Measurements from ENCODE around the gene TSPO2. TPM values are rescaled to one million over a fixed set of nuclear protein-coding genes. Genes with fewer than 3 reads are reported as not detected.

Gene TSPO2
- total and polyA plus RNA-seq, 9 of the 15 experiments (the other 6 are each of a cell fraction or from before 2014, with no cell fraction given) = not detected

GRCh38 chr6:41027799-41028560 is 14.3 kb upstream of the TSPO2 start (continued):
- TF ChIP-seq CTCFL (IDR thresholded peaks at IDR 0.05; ENCODE audit: borderline replicate concordance, insufficient read depth, low read depth, low read length, poor library complexity, severe bottlenecking) = peak; percentile 57
- TF ChIP-seq ZBTB33 (CRISPR knock-in tag; IDR thresholded peaks at IDR 0.05) = peak; percentile 13; the same call in 1 of the 2 replicates
- TF ChIP-seq STAG1 (CRISPR knock-in tag; IDR thresholded peaks at IDR 0.05; ENCODE audit: borderline replicate concordance) = peak; percentile 84; the same call in 1 of the 2 replicates
- no peak for TF ChIP-seq HBP1 (CRISPR knock-in tag; IDR thresholded peaks at IDR 0.05)
- TF ChIP-seq ZNF24 (IDR thresholded peaks at IDR 0.05) = peak; percentile 68
- no peak for TF ChIP-seq DPF2 (IDR thresholded peaks at IDR 0.05)
- no peak for TF ChIP-seq GTF2B (IDR thresholded peaks at IDR 0.05; ENCODE audit: extremely low read depth, insufficient read length)
- TF ChIP-seq EHMT2 (IDR thresholded peaks at IDR 0.05) = peak; percentile 46; the same call in 1 of the 2 replicates
- no peak for TF ChIP-seq GABPB2 (CRISPR knock-in tag; conservative IDR thresholded peaks at IDR 0.05)
- no peak; the same call in 1 of the 2 replicates for TF ChIP-seq ZBTB7A (IDR thresholded peaks at IDR 0.05; ENCODE audit: borderline replicate concordance, control insufficient read depth, low read depth, low read length)
- peak; percentile 20 for TF ChIP-seq DACH1 (IDR thresholded peaks at IDR 0.05; ENCODE audit: partially characterized antibody)
- no peak for TF ChIP-seq ZBTB2 (IDR thresholded peaks at IDR 0.05)
- no peak for TF ChIP-seq HMGXB4 (CRISPR knock-in tag; IDR thresholded peaks at IDR 0.05)
- TF ChIP-seq ZNF280B (CRISPR knock-in tag; IDR thresholded peaks at IDR 0.05) = no peak
- 0 out of 2 replicates have a peak, but pooled peaks have one; percentile 27 for TF ChIP-seq SMARCE1 (IDR thresholded peaks at IDR 0.05)

All from K562 (cell line).